ENCODE data around the gene EPHB3.

The EPHB3 gene

DNA sequence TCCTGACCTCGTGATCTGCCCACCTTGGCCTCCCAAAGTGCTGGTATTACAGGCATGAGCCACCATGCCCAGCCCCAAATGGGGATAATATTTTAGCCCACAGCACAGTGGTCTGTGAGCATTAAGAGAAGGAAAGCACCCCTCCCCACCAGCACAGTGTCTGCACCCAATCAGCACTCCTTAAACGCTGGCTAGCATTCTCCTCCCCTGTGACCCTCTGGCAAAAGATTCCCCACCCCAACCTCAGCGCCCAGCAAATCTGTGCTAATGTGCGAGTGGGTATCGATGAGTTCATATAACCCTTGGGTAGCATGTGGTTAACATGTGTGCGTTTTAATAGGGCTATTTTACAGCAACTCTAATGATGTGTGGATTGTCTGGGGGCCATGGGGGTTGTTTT, 18.3 kb upstream of the EPHB3 start:
- DNase-seq (ENCODE audit: low read depth in 2 of 2, low spot score in 1 of 2): no peak

DNA sequence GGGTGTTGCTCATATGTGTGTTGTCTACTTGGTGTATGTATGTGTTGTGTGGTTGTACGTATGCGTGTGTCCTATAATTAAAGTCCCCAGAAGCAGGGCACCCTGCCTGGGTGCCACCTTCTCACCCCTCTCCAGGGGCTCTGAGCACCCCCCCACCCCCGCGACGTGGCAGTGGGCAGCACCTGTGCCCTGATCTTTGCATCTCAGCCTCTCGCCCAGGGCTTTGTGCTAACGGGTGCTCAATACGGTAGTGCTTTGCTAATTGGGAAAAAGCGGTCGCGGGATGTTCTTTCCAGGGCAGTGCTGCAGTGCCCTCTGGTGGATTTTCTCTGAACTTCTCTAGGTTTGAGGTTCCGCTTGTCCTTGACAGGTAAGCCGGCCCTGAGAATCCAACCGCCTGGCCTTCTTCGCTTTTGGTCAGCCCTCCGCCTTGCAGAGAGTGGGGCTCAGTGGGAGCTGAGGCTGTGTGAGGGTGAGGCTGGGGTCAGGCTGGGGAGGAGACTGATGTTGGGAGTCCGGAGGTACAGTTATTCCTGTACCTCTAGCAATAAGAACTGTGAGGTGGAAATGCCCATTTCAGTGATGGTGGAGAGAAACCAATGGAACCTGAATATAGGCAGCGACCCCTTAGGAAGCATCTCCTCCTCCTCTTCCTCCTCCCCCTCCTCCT, 17.6 kb upstream of the EPHB3 start:
- peak; percentile 31 to 57 for DNase-seq (ENCODE audit: low read depth in 2 of 2, low spot score in 1 of 2)

DNA sequence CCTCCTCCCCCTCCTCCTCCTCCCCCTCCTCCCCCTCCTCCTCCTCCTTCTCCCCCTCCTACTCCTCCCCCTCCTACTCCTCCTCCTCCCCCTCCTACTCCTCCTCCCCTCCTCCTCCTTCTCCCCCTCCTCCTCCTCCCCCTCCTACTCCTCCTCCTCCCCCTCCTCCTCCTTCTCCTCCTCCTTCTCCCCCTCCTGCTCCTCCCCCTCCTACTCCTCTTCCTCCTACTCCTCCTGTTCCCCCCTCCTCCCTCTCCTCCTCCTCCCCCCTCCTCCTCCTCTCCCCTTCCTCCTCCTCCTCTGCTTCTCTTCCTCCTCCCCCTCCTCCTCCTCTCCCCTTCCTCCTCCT, 17.1 kb upstream of the EPHB3 start:
- no peak for DNase-seq (ENCODE audit: low read depth in 2 of 2, low spot score in 1 of 2)

DNA sequence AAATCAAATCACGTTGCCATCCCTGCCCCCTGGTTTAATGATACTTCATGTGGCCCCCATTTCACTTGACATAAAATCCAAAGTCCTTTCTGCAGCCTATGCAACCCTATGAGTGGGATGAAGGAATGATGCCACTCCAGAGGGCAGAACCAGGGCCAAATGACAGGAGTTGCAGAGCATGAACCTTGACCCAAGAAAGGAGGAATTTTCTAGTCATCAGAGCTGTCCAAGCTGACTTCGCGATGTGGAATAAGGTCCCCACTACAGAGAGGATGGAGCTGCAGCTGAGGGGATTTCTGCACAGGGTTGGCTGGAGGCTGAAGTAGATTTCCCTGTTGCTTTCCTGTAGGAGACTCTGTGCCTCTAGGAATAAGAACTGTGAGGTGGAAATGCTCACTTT, 15.8 kb upstream of the EPHB3 start:
- DNase-seq (ENCODE audit: low read depth in 2 of 2, low spot score in 1 of 2): no peak

DNA sequence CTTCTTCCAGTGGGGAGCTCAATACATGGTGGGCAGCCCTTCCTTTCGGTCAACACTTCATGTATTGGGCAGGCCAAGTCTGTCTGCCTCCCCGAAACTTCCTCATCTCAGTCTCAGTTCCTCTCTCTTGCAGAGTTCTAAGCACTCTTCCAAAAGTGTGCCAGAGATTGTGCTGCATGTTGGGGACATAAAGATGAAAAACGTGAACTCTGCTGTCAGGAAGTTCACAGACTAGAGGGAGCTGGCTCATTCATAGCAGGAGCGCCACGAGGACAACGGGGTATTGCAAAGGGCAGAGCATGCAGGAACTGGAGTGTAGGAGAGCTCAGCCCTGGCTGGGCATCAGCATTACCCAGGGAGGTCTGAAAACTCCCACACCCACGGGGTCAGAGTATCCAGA, 15.3 kb upstream of the EPHB3 start:
- DNase-seq (ENCODE audit: low read depth in 2 of 2, low spot score in 1 of 2): no peak

DNA sequence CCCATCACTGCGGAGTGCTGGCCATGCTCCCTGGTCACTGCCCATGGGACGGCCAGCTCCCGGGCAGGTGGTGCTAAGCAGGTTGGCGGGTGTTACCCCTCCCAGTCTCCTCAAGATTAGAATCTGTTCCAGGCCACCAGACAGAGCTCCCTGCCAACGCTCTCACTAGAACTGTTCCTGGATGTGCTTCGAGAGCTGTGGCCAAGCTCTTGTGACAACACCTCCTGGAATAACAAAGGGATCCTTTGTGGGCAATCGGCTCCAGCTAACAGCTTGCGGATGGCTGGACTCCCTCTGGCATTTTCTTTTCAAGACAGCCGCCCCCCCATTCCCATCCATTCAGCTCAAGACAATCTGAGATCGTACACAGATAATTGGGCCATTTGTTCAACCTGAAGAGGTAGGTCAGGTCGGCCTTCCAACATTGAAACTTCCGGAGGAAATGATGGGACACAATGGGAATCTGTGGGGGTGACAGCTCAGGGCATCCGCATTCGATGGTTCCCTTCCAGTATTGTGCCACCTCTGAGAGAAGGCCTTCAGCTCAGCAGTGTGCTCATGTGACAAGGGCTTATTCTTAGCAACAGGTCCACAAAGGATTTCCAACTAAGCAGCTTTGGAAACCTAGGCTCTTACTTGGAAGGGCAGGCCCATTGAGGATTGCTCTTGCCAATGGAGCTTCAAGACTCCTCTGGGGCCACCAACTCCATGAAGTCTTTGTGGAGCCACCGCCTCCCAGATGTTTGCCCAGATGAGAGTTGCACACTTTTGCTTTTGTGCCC, 11.6 kb upstream of the EPHB3 start:
- DNase-seq (ENCODE audit: low read depth in 2 of 2, low spot score in 1 of 2): no peak

DNA sequence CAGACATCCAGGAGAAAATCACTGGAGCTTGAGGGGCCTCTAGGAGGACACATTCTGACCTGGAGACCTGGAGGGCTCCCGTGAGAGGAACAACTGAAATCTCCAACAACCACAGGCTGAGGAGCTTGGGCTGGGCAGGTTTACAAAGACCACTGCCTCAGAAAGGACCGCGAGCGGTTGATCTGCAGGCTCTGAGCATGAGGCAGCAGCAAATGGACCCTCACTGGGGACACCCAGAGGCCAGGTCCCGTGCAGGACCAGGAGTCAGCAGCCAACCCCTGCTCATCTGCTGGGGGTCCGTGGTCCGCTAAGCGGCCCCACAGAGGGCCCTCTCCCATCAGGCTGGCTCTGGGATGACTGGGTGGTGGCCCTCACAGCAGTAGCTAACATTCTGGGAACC, 10.5 kb upstream of the EPHB3 start:
- no peak for DNase-seq (ENCODE audit: low read depth in 2 of 2, low spot score in 1 of 2)

DNA sequence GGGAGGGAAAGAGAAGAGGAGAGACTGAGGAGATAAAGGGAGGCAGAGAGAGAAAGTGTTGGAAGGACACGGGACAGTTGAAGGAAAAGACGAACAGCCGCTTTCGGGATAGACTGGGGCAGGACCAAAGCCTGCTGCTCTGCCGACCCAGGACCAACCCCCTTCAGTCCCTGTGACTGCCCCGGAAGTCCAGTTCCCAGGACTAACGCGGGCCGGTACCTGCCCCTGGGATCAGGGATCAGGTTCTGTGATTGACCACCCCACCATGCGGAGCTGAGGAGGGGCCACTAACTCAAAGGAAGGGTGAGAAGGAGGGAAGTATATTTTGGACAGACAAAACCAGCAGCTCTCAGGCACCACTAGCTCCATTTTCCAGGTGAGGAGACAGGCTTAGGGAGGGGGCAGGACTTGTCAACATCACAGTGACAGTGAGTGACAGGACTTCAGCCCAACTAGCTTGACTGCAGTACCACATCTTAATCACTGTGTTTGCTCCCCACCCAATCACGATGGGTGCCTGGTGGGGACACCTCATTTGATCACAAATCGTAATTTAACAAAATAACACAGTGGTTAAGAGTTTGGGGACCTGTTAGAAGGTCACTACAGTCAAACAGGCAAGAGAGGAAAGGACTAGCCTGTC, 9.8 kb upstream of the EPHB3 start:
- no peak for DNase-seq (ENCODE audit: low read depth in 2 of 2, low spot score in 1 of 2)

DNA sequence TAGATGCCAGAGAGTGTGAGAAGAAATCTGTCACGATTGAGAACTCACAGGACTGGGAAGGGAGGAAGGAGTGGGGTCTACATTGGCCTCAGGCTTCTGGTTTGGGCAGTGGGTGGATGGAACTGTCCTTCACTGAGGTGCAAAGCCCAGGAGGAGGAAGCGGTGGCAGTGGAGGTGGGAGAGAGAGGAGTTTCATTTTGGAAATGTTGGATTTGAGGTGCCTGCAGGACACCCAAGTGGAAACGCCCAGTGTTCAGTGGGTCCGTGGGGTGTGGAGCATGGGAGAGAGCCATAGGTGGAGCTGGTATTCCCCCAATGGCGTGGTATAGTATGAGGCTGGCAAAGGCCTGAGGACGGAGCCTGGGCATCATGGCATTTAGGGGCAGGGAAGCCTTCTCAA, 9.3 kb upstream of the EPHB3 start:
- DNase-seq (ENCODE audit: low read depth in 2 of 2, low spot score in 1 of 2): no peak

DNA sequence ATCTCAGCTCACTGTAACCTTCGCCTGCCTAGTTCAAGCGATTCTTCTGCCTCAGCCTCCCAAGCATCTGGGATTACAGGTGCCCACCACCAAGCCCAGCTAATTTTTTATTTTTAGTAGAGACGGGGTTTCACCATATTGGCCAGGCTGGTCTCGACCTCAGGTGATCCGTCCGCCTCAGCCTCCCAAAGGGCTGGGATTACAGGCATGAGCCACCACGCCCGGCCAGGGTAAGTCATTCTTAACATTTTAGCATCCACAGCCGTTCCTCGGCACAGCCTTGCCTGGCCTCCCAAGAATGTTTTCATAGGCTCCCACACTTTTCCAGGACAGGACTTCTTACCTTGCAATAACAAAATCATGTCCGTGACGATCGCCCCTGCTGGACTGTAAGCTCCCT, 8.7 kb upstream of the EPHB3 start:
- no peak for DNase-seq (ENCODE audit: low read depth in 2 of 2, low spot score in 1 of 2)

DNA sequence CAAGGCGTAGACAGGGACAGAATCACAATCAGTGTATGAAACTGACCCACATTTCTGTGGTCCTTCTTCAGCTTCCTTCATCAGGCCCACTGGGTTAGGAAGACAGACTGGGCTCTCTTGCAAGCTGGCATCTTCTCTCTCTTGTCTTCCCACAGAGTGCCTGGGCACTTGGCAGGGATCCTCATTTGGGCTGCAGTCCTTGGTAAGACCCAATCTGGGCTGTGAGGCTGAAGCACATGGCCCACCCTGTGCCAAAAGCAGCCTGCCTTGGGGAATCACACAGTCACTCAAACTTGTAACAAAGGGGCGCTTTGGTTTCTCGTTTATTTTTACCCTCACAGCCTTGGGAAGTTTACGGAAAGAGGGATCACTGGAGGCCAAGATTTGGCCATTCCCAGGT, 8.2 kb upstream of the EPHB3 start:
- DNase-seq (ENCODE audit: low read depth in 2 of 2, low spot score in 1 of 2): no peak

DNA sequence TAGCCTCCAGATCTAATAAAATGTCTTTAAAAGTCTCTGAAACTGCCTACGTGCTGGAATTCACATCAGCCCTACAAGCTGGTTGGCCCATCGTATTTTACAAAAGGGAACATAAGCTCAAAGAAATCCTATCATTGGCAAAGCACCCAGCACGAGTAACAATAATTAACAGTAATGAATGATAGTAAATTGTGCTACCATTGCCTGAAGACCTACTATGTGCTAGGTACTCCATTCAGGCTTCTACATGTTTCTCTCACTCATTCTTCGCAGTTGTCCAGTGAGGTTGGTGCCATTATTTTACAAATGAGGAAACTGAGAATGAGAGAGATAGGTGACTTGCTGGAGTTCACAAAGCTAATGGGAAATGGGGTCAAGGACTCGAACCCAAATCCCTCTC, 7.1 kb upstream of the EPHB3 start:
- DNase-seq (ENCODE audit: low read depth in 2 of 2, low spot score in 1 of 2): no peak

DNA sequence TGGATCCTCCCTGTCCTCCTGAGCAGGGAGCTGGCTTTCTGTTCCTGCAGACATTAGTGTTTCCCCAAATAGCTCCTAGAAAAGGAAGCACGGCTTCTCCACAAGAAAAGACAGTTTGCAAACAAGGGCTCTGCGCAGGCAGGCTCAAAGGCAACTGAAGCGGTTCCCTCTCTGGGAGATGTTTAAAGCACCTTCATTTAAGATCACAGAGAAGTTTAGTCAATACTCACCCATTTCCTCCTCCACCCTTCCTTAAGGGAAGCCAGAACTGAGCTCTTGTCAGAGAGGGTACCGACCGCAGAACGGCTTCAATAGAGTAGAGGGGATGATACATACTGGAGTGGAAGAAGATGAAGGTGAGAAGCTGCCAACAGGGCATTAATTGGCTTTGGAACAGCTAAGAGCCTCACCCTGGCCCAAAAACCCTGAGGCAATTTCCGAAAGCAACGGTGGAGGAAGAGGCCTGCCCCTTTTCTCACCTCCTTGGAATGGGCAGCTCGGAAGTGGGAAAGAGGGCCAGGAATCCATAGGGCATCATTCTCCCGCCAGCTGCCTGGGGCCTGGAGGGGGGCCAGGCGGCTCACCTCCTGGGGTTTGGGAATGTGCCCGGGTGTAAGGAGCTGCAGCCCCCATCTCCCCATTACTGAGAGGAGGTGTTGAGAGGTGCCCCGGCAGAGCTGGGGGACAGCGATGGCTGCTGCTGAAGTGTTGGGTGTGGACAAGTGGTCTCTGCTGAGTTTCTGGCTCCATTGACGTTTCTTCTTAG, 4.8 kb upstream of the EPHB3 start:
- no peak for DNase-seq (ENCODE audit: low read depth in 2 of 2, low spot score in 1 of 2)

DNA sequence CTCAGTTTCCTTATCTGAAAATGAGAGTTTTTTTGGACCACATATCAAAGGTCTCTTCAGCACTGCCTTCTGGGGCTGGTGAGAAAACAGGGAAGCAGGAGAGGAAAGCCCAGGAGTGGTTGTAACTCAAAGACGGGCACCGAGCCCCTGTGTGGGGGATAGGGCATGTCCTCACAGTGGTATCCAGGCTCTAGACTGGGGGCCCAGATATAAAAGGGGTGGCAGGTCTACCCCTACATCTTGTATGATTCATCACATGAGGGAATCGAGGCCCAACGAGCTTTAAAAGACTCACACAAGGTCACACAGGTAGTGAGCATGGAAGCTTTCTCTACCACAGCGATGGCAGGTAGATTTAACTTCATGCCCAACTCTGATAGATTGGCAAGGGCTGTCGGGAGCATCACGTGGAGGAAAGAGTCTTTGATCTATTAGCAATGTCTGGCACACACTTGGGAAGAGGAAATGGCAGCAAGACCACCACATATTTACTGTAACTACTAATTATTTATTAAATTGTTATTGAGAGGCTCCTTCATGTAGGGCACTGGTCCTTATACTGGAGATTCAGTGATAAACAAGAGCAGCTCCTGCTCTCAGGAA, 4.1 kb upstream of the EPHB3 start:
- DNase-seq (ENCODE audit: low read depth in 2 of 2, low spot score in 1 of 2): no peak

DNA sequence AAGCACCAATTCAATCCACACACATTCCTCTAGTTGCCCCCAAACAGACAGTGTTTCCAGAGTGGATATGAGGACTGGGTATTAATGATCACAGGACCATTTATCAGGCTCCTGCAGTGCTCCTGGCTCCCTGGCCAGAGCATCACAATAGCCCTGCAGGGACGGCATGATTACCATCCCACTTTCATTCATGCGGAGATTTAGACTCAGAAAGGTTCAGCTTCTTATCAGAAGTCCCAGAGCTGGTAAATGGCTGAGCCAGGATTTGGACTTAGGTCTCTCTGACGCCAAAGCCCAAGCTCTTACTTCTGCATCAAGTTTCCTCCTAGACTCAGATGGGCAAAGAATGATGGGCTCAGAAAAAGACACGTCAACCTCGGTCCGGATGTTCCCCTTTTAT, 2.9 kb upstream of the EPHB3 start:
- DNase-seq (ENCODE audit: low read depth in 2 of 2, low spot score in 1 of 2): no peak

DNA sequence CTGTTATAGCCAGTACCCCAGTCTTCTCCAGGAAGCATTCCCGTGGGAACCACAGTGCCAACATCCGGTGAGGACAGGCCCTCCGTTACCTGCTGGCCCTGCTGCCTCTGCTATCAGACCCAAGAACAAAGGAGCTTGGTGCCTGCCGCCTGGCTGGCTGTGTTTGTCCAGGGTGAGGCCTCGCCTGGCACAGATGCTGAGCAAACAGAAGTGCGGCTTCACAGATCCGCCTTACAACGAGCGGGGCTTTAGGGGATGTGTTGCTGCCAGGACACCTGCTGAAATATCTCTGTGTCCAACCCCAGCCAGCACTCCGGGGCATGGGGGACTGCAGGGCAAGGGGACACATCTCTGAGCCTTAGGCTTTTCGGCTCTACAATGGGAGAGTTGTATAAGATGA, 2.2 kb upstream of the EPHB3 start:
- no peak for DNase-seq (ENCODE audit: low read depth in 2 of 2, low spot score in 1 of 2)

DNA sequence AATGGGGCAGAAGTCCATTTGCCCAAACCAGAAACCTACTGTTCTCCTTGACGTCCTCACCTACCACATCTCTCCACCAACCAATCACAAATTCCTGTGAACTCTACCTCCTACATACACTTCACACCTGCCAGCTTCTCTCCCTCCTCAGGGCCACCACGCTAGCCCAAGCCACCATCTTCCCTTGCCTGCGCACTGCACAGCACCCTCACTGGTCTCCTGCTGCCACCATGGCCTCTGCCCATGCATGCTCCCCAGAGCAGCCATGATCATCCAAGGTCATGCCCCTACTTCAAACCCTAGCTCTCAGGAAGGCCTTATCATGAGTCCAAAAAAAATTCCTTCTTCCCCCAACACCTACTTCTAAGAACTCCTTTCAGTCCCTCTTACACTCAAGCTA, 1.1 kb upstream of the EPHB3 start:
- DNase-seq (ENCODE audit: low read depth in 2 of 2, low spot score in 1 of 2): no peak

DNA sequence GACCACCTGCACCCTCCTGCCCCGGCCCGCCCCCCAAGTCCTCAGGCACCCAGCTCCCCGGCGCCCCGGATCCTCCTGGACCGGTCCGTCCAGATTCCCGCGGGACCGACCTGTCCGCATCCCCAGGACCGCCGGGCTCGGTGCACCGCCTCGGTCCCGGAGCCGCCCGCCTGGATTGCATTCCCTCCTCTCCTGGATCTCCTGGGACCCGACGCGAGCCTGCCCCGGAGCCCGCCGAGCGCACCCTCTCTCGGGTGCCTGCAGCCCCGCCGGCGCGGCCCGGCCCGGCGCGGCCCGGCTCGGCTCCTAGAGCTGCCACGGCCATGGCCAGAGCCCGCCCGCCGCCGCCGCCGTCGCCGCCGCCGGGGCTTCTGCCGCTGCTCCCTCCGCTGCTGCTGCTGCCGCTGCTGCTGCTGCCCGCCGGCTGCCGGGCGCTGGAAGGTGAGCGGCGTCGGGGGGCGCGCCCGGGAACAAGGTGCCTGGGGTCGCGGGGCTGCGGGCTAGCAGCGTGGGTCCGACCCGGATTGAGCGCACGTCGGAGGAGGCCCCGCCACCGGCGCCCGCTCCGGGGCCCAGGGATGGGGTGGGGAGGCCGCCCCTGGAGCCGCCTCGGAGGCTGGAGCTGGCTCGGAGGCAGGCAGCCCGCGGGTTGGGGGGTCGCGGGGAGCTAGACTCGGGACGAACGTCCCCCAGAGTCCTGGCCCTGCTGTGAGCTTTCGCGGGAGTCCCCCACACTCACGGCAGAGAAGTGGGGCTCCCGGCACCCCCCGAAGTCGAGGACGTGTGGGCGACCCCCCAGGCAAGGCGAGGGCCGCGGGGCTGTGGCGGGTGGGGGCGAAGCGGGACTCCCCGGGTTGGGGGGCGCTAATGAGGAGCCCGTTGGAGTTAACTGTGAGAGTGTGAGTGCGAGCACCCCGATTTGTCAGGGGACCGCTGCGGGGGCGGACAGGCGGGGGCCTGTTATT, 610 bp downstream of the EPHB3 start:
- DNase-seq (ENCODE audit: low read depth in 2 of 2, low spot score in 1 of 2): no peak

DNA sequence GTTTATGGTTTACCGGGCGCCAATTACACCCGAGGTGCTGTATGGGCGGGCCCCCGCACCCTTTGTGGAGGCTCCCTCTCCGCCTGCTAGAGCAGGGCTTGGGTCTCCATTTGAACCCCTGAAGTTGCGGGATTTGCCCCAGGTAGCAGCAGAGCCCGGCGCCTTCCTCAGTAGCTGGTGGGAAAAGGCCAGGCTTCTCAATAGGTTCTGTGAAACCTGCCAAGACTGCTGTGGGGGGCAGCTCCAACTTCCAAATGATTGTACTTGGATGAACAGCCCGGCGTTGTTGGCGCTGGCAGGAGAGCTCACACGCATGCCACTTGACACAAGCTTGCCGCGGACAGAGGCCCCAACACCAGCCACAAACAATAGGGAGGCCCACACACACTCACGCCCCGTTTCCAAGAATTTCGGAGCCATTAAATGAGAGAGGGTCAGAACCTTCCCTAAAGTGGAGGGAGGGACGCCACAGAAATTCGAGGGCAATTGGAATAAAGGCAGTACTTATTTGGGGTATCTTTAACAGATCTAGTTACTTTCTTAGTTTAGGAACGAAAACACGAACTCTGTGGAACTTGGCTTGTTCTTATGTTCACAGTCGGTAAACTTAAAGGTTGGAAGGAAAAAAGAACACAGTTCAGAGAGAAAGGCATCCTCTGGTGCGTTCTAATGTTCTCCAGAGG, 1.4 kb downstream of the EPHB3 start:
- no peak for DNase-seq (ENCODE audit: low read depth in 2 of 2, low spot score in 1 of 2)

DNA sequence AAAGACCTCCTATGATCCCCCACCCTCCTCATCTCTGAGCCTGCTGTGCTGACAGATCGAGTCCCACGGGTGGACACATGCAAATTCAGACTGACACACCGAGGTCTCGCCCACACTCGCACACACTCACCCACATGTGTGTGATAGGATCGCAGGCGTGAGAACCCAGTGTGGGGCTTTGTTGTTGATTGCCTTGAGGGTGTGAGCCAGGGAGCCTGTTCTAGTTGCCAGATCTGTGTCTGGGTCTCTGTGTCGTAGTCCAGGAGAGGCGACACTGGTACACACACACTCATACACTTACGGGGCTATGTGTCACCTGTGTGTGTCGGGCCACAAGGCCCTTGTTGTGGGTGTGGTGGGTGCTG, 2.0 kb downstream of the EPHB3 start:
- no peak for DNase-seq (ENCODE audit: low read depth in 2 of 2, low spot score in 1 of 2)
